Measurements from ENCODE around the gene KLC4. TPM values are rescaled to one million over a fixed set of nuclear protein-coding genes. Genes with fewer than 3 reads are reported as not detected.
A peak's percentile ranks its signal among the peaks of the same experiment; 100 is the strongest.

KLC4 gene
- total and polyA plus RNA-seq, 9 of the 15 experiments (the other 6 are each of a cell fraction or from before 2014, with no cell fraction given), result 1.7 to 16.2 (median 7.7) TPM

DNA sequence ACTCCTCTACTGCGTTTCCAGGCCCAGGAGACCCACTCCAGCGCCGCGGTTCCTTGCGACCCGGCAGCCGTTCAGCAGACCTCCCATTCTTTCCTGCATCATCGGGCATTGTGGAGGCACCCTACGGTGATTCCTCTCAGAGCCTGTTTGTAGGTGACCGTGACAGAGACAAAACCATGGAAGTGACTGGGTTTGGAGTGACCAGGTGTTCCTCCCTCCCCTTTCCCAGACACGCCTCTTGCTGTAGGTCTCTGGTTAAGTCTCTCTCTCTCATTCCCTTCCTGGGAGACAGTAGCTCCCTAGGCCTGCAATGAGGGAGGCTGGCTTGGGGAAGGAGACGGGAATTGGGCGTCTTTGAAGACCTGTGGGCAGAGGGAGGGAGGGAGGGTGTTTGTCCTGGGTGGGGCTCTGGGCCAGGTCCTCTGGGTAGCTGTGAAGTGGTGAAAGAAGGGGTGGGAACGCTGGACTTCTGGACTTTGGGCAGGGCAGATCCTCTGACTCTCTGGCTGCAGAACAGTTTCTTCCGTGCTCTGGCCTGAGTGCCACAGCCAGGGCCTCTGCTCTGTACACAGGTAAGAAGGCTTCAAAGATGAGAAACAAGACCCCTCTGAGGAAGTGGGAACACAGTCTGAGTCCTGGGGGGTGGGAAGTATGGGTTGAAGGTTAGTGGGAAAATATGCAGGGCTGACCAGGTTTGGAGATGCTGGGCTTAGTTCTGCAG lies 763 bp downstream of the KLC4 start:
- POLR2A ChIA-PET, result interaction anchor here (0.6 to 2.4 kb wide), 8 partner anchors 9 to 160 kb away, joined by 3 to 10 read pairs (median 4); partner anchors contain the start of genes PPP2R5D and PTK7
- Histone ChIP-seq H3K4me3 (peak overlapping the region; percentile 88), H3K9me3 (replicated peaks; ENCODE audit: control insufficient read depth, insufficient read depth, low read depth, low read length) (no peaks in the 10 kb centered on the region), H3K27me3 (ENCODE audit: control insufficient read depth in 2 of 2, insufficient read depth in 2 of 2, low read length in 2 of 2) (no peaks in the 10 kb centered on the region), H3K36me3 (ENCODE audit: control insufficient read depth, insufficient read depth, low read length) (peaks cover 35% of the 10 kb centered on the region), H2AFZ (ENCODE audit: low read depth, low read length) (peak overlapping the region; percentile 98), H3K27ac (ENCODE audit: extremely low read depth, low read depth, low read length) (peak overlapping the region; percentile 96), H3K9ac (ENCODE audit: insufficient read depth in 1 of 2, low read depth in 2 of 2, low read length in 2 of 2) (peak overlapping the region; percentile 70 to 97), H3K4me2 (ENCODE audit: insufficient read depth, low read length) (peak overlapping the region; percentile 96), H3K4me1 (replicated peaks in 1 of 2; ENCODE audit: control insufficient read depth in 2 of 2, insufficient read depth in 2 of 2, low read length in 2 of 2) (peaks cover 15 to 17% of the 10 kb centered on the region in 2 experiments), H3K79me2 (ENCODE audit: control insufficient read depth, insufficient read depth, low read length) (peaks cover 21% of the 10 kb centered on the region), H4K20me1 (replicated peaks; ENCODE audit: control insufficient read depth, insufficient read depth, low read length) (no peaks in the 10 kb centered on the region), H3K9me1 (ENCODE audit: control insufficient read depth, insufficient read depth, low read length) (no peaks in the 10 kb centered on the region)
- DNase-seq (ENCODE audit: extremely low read depth in 1 of 4, low spot score in 3 of 4) (peak; percentile 39 to 66 (median 56)), ATAC-seq (peak; percentile 24), FAIRE-seq (no peak)
- intact Hi-C loops (cut with micrococcal nuclease), result no loop called here
- in situ Hi-C loops (cut with MboI), result no loop called here
- CTCF ChIA-PET (ENCODE audit: low intra/inter-chr PET ratio), result no interaction called here
- BruUV-seq (replicated peaks), result no TSS peak
- WGBS (ENCODE audit: insufficient coverage, low coverage, missing lambda C conversion rate), result 14% methylated on average over 15 of the region's 15 CpGs
- TF ChIP-seq ZNF217 (CRISPR knock-in tag; IDR thresholded peaks at IDR 0.05), result no peak
- TF ChIP-seq, protein P1, sequence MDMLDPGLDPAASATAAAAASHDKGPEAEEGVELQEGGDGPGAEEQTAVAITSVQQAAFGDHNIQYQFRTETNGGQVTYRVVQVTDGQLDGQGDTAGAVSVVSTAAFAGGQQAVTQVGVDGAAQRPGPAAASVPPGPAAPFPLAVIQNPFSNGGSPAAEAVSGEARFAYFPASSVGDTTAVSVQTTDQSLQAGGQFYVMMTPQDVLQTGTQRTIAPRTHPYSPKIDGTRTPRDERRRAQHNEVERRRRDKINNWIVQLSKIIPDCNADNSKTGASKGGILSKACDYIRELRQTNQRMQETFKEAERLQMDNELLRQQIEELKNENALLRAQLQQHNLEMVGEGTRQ (CRISPR knock-in tag; IDR thresholded peaks at IDR 0.05), result no peak
- no peak for TF ChIP-seq NCOA4 (IDR thresholded peaks at IDR 0.05; ENCODE audit: partially characterized antibody)
- no peak for TF ChIP-seq MTA2 (IDR thresholded peaks at IDR 0.05; ENCODE audit: low read depth)
- no peak for TF ChIP-seq STAT5A (IDR thresholded peaks at IDR 0.05; ENCODE audit: borderline replicate concordance, low read length)
- no peak for TF ChIP-seq SRF (CRISPR knock-in tag; IDR thresholded peaks at IDR 0.05)
- TF ChIP-seq BMI1 (IDR thresholded peaks at IDR 0.05; ENCODE audit: low read length), result no peak
- no peak for TF ChIP-seq NUFIP1 (IDR thresholded peaks at IDR 0.05; ENCODE audit: partially characterized antibody)
- TF ChIP-seq ZNF445 (CRISPR knock-in tag; IDR thresholded peaks at IDR 0.05; ENCODE audit: low read depth), result no peak
- no peak for TF ChIP-seq SIN3B (IDR thresholded peaks at IDR 0.05; ENCODE audit: low read depth)
- TF ChIP-seq SMARCA5 (IDR thresholded peaks at IDR 0.05), result 0 out of 2 replicates have a peak, but pooled peaks have one; percentile 62
- no peak for TF ChIP-seq MECOM (CRISPR knock-in tag; IDR thresholded peaks at IDR 0.05)
- TF ChIP-seq ZBTB17 (CRISPR knock-in tag; IDR thresholded peaks at IDR 0.05), result no peak
- TF ChIP-seq SUPT5H (IDR thresholded peaks at IDR 0.05), result peak; percentile 8; the same call in 1 of the 2 replicates
- TF ChIP-seq, protein P2, sequence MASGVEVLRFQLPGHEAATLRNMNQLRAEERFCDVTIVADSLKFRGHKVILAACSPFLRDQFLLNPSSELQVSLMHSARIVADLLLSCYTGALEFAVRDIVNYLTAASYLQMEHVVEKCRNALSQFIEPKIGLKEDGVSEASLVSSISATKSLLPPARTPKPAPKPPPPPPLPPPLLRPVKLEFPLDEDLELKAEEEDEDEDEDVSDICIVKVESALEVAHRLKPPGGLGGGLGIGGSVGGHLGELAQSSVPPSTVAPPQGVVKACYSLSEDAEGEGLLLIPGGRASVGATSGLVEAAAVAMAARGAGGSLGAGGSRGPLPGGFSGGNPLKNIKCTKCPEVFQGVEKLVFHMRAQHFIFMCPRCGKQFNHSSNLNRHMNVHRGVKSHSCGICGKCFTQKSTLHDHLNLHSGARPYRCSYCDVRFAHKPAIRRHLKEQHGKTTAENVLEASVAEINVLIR (CRISPR knock-in tag; IDR thresholded peaks at IDR 0.05), result no peak
- TF ChIP-seq, protein P3, sequence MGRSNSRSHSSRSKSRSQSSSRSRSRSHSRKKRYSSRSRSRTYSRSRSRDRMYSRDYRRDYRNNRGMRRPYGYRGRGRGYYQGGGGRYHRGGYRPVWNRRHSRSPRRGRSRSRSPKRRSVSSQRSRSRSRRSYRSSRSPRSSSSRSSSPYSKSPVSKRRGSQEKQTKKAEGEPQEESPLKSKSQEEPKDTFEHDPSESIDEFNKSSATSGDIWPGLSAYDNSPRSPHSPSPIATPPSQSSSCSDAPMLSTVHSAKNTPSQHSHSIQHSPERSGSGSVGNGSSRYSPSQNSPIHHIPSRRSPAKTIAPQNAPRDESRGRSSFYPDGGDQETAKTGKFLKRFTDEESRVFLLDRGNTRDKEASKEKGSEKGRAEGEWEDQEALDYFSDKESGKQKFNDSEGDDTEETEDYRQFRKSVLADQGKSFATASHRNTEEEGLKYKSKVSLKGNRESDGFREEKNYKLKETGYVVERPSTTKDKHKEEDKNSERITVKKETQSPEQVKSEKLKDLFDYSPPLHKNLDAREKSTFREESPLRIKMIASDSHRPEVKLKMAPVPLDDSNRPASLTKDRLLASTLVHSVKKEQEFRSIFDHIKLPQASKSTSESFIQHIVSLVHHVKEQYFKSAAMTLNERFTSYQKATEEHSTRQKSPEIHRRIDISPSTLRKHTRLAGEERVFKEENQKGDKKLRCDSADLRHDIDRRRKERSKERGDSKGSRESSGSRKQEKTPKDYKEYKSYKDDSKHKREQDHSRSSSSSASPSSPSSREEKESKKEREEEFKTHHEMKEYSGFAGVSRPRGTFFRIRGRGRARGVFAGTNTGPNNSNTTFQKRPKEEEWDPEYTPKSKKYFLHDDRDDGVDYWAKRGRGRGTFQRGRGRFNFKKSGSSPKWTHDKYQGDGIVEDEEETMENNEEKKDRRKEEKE (IDR thresholded peaks at IDR 0.05; ENCODE audit: borderline replicate concordance in 1 of 2, control insufficient read depth in 1 of 2, low read depth in 2 of 2, low read length in 1 of 2), result no peak
